ENCODE data around the gene CSNK1E.

- TF ChIP-seq POLR2A (IDR thresholded peaks at IDR 0.05) (no peak), CTCF (IDR thresholded peaks at IDR 0.05) (no peak)
Observed at GRCh38 chr22:38320605-38321402, 3.6 kb upstream of the CSNK1E start.
